HG03520 (cell line): ENCODE results near the gene ZDHHC1.

Source experiments
- ATAC-seq: cut with Tn5 transposase; IDR thresholded peaks from one replicate; pipeline ENCODE4 v1.9.1; 2021; ENCODE audit warnings: mild to moderate bottlenecking, moderate library complexity; ENCODE audit not compliant: unreplicated experiment

The ZDHHC1 gene

DNA sequence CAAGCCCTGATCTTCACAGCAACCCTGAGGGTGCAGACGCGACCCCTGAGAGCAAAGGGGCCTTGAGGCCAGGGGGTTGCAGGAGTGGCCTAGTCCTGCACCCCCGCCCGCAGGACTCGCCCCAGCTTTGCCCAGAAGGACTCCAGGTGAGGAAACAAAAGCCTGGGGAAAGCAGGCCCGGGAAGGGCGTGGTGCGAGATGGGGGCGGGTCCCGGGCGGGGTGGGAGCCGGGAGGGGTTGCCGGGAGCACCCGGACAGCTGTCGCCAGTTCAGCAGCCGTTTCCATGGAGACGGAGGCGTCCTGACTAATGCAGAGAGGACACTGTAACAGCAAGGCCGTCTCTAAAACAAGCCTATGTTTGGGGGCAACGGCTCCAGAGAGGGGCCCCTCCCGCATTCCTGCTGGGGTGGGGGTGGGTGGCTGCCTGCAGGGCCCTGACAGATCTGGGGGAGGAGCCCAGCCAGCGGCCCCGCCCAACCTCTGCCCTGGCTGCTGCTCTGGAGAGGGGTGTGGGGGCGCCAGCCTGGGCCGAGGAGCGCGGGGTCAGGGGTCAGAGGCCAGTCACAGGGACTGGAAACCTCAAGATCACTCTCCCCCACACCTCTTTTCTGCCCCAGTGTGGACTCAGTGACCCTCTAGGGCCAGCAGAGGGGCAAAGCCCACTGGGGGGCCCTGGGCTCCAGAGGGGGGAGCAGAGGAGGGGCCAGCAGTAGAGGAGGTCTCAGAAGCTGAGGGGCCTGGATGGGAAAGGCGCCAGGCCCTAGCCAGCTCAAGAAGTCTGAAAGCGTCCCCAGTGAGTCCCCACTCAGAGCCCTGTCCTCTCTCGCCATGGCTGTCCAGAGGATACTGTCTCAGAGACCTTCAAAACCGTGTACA, 19.9 kb downstream of the ZDHHC1 start:
- ATAC-seq = no peak

DNA sequence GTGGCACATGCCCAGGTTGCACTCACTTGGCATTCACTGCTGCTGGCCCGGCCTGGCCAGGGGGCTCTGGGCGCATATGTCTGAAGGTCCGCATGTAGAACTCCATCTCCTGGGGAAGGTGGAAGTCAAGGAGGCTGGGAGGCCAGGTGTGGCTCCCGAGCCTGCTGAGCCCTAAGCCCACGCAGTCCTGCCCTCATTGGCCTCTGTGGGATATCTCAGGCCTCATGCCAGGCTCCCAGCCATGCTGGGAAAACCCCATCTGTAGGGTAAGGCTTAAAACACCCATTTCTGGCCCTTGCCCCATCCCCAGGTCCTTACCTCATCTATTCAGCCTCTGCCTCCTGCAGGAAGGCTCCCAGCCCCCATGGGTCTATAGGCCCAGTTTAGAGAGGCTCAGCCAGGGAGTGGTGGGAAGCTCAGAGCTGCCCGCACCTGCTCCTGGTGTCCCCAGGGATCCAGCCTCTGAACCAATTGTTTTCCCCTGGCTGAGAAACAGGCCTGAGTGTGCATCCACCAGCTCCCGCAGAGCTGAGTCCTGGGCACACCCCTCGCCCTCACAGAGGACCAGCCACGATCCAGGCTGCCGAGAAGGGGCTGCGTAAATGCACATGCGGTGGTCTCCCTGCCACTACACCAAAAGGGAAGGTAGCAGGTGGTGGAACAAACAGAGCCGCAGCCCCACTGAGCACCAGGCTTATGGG, 20.7 kb downstream of the ZDHHC1 start:
- no peak for ATAC-seq

DNA sequence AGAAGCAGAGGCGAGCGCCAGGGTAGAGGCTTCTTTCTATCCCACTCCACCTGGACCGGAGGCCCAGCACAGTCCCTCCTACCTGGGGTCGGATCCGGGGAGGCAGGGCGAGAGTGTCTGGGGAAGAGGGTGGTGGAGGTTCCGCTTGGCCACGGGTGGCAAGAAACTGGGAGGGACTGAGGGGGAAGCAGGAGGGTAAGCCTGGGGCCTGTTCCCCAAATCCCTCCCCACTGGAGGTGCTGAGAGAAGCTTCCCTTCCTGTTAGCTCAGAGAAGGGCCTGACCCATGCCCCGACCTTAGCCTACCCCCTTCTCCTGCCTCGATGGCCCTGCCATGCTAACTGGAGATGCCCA, 21.2 kb downstream of the ZDHHC1 start:
- no peak for ATAC-seq

GRCh38 chr16:67394155-67395104, 21.8 kb downstream of the ZDHHC1 start:
- no peak for ATAC-seq

- no peak for ATAC-seq
These were observed 22.5 kb downstream of the ZDHHC1 start for GRCh38 chr16:67393788-67394154.

DNA sequence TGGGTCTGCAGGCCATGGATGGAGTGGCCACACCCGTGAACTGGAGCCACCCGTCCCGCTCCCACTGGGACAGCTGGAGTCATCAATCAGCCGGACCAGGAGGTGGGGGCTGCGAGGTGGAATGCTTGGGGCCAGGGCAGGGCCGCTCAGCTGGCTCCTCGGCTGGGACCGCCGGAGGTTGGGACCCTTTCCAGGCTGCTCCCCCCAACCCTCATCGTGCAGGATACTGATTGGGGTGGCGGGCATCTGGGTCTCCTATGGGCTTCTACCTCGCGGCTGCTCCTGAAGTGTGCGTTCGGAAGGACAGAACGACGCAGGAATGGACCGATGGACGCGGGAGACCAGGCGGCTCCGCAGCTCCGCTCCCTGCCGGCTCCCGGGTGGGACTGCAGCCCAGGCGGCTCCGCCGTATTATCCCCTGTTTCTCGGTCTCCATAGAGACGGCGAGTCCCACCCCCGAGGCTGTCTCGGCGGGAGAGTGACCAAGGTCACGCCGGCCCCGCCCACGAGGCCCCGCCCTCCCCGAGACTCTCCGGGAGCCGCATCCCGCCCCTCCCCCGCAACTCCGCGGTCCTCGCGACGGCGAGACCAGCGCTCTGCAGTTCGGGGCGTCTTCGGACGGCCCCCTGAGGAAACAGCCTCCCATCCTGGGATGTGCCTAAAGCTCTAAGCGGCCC, 23.0 kb downstream of the ZDHHC1 start, which contains the start of gene TPPP3:
Gene TPPP3 (minus strand): TSS at position 388 of the 677 bp plus-strand sequence. CDS start 2,387 bp downstream, outside the sequence.
- ATAC-seq = no peak

DNA sequence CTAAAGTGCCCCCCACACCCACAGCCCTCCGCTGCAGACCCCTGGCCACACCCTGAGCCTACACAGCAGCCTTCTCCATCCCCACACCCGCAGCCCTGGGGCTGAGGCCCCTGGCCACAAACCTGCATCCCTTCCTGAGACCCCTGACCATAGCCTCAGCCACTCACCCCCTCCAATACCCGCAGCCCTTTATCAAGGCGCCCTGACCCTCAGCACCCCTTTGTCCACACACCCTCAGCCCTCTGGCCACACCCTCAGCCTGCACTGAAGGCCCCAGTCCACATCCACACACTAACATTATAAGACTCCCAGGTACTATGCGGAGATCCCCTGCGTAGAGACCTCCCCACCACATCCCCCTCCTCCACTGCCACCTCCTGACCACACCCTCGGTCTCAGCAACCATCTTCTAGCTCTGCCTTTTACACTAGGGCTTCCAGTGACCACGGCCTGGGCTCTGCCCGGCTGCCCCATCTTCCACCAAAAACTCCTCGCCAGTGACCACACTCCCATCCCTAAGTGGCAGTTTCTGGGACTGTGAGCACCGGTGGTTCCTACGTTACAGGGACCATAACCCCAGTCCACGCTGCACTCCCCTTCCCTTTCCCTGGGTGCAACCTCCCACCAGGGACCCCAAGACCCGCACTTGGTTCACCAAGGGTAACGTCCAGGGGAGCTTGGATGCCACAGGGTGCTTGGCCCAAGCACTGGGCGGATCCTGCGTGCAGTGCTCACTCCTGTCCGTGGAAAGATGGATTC, 23.8 kb downstream of the ZDHHC1 start:
- no peak for ATAC-seq

- no peak for ATAC-seq
These were observed 24.6 kb downstream of the ZDHHC1 start for GRCh38 chr16:67391424-67392300.

- ATAC-seq = no peak
These were observed 25.4 kb downstream of the ZDHHC1 start for GRCh38 chr16:67390816-67391423.

- no peak for ATAC-seq
These were observed 26.1 kb downstream of the ZDHHC1 start for GRCh38 chr16:67389911-67390815.

DNA sequence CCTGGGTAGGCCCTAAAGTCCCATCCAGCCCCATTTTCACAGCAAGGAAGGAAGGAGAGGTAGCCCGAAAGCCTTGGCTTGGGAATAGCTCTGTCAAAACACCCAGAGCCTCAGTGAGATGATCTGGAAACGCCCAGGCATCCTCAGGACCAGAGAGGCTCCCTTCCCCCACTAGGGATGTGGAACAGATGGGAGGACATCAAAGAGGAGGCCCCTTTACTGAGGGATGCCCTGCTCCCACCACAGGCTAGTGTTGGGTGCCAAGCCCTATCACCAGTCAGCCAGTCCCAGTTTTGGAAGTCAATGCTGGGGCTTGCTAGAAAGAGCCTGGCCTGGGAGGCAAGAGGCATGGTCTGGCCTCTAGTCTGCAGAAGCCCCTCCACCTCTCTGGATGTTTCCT, 27.7 kb downstream of the ZDHHC1 start:
- ATAC-seq = no peak

DNA sequence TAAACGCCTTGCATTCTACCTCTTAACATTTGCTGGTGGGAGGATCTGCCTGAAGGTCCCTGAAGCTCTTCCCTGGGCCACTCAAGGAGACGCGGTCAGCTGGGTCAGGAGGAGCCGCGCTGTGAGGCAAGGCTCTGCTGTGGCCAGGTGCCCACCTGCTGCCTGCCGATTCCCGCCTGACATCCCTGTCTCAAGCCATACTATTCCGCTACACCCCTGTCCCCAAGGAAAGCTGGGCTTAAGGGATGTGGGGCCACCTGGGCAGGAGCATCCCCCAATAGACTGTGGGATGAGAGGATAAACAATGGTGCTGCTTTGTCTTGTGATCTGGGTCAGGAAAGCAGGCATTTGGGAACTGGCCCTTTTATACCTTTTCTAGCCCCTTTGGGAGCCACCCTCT, 28.1 kb downstream of the ZDHHC1 start:
- no peak for ATAC-seq

GRCh38 chr16:67387479-67388079, 28.7 kb downstream of the ZDHHC1 start:
- ATAC-seq = no peak

DNA sequence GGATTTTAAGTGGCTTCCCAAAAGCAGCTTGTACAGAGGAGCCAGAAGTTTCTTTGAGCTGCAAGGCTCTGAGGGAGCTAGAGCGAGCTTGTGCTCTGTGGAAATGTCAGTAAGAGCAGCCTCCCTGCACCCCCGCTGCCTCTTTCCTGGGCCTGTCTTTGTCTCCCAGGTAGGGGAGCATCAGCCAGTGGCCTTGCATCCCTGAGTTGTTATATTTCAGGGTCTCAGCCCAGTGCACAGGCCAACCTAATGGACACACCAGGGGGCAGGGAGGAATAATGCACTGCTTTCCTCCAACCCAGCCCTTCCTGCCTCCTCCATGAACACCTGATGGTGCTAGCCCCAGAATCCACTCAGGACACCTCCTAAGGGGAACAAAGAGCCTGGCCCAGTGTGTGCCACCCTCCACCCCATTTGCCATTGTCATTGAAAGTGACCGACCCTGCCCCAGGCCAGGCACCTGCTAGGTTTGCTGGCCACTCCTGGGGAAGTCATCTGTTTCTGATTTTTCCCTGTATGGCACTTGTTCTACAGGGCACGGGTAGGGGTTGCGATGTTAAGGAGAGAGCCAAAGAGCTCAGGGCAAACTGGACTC, 29.3 kb downstream of the ZDHHC1 start:
- ATAC-seq = no peak

DNA sequence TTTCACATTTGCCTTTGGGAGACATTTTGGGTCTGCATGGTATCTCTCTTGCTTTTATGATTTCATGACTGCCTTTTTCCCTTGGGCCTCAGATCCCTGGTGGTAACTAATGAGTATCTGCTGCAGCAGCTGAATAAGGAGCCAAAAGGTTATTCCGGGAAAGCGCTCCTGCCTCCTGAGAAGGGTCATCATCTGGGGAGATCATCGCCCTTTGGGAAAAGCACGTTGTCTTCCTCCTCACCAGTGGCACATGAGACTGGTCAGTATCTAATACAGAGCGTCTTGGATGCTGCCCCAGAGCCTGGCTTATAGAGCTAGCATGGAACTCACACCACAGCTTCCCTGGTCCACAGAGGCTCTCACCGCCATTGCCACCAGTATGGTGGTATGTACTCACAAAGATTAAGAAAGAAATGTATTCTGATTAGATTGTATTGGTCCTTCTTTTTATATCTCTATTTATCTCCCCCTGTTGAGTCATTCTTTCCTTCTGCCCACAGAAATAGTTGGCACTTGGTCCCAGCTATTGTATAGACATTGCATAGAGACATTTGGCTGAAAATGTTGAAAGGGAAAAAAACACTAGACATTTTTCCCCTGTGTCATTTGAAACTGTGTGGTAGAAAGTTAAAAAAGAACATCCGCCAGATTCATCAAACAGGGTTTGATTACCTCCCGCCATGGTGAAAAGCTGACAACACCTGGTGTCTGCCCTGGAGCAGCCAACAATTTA, 31.3 kb downstream of the ZDHHC1 start:
- ATAC-seq = no peak

GRCh38 chr16:67383284-67383683, 33.0 kb downstream of the ZDHHC1 start:
- ATAC-seq = no peak
